K562 (cell line): ENCODE results near the gene SEC22C. TPM values are rescaled to one million over a fixed set of nuclear protein-coding genes. Genes with fewer than 3 reads are reported as not detected.
A peak's percentile ranks its signal among the peaks of the same experiment; 100 is the strongest.

ENCODE experiments used
- ASH1L ChIP-seq: fragments of 450-650 bp; IDR thresholded peaks from 2 replicates; pipeline ENCODE4 v1.6.1; 2018; ENCODE audit warnings: borderline replicate concordance, mild to moderate bottlenecking, low read depth; ENCODE audit not compliant: partially characterized antibody
- KDM2B ChIP-seq: fragments of 250-450 bp; sonication (Bioruptor Pico); IDR thresholded peaks from 2 replicates; pipeline ENCODE4 v1.8.0; 2021; ENCODE audit warnings: mild to moderate bottlenecking, moderate library complexity
- MXD1 ChIP-seq: fragments of 250-450 bp; sonication (Bioruptor Pico); IDR thresholded peaks from 2 replicates; pipeline ENCODE4 v1.8.0; 2021; ENCODE audit warnings: borderline replicate concordance, mild to moderate bottlenecking, moderate library complexity; ENCODE audit not compliant: poor library complexity, severe bottlenecking
- PML ChIP-seq: IDR thresholded peaks from 2 replicates; pipeline ENCODE4 v1.6.1; 2012; ENCODE audit warnings: low read length, inconsistent platforms
- SIN3B ChIP-seq: fragments of 450-650 bp; IDR thresholded peaks from 2 replicates; pipeline ENCODE4 v1.6.1; 2017; ENCODE audit warnings: low read depth, mild to moderate bottlenecking, moderate library complexity
- SMC3 ChIP-seq: conservative IDR thresholded peaks from 2 replicates; pipeline ENCODE4 v1.6.1; 2011; ENCODE audit warnings: low read depth, low read length, improper control_type of control experiment; ENCODE audit not compliant: insufficient read depth
- SNRNP70 ChIP-seq: fragments of 200-400 bp; formaldehyde crosslinking; optimal IDR thresholded peaks from 2 replicates; pipeline ENCODE3; 2017; ENCODE audit warnings: low read depth, low read length
- SP1 ChIP-seq: sonication (generic); formaldehyde crosslinking; IDR thresholded peaks from 2 replicates; pipeline ENCODE4 v1.8.1; 2022; ENCODE audit warnings: mild to moderate bottlenecking, missing genetic modification reagents
- SRSF7 ChIP-seq: fragments of 200-400 bp; formaldehyde crosslinking; optimal IDR thresholded peaks from 2 replicates; pipeline ENCODE3; 2017; ENCODE audit warnings: mild to moderate bottlenecking, low read depth, low read length
- TFAP4 ChIP-seq: sonication (generic); formaldehyde crosslinking; IDR thresholded peaks from 2 replicates; pipeline ENCODE4 v1.8.0; 2022; ENCODE audit warnings: missing genetic modification reagents, mild to moderate bottlenecking, moderate library complexity, borderline replicate concordance
- ZNF140 ChIP-seq: fragments of 250-450 bp; sonication (Bioruptor Pico); IDR thresholded peaks from 2 replicates; pipeline ENCODE4 v1.8.0; 2021; ENCODE audit warnings: moderate library complexity, mild to moderate bottlenecking, inconsistent platforms
- polyA plus RNA-seq, 8 experiments: library from polyadenylated mRNA; depleted of rRNA in 4 of 8; stranded (reverse) in 5 of 8; unstranded in 3 of 8; fragments of >200 nt; fragmentation: Nextera tagmentation in 2 of 8; fragmentation: Illumina TruSeq in 1 of 8; extraction: Ambion mirVana in 2 of 8; extraction: Trizol in 1 of 8; gene quantifications; 2 replicates each; pipeline versions ENCODE4 v1.2.1 to v1.2.3, GENCODE V29; 2011 to 2014; ENCODE audit warnings: inconsistent platforms in 1 of 8, missing spikeins in 1 of 8
- total RNA-seq, 7 experiments: library from RNA; depleted of rRNA in 6 of 7; stranded (reverse); fragments of >200 nt in 6 of 7; fragmentation: Illumina TruSeq in 2 of 7; extraction: Trizol in 2 of 7; gene quantifications; 2 replicates each; pipeline versions ENCODE4 v1.2.1 to v1.2.3, GENCODE V29; 2011 to 2021; ENCODE audit warnings: low replicate concordance in 1 of 7
- TF ChIP-seq, protein P1 (sequence below), 2 experiments: fragments of 450-650 bp; formaldehyde crosslinking in 1 of 2; IDR thresholded peaks; 2 replicates each; pipeline versions ENCODE4 v1.4.0 to v1.6.1; 2014 to 2020; ENCODE audit warnings: mild to moderate bottlenecking in 2 of 2, borderline replicate concordance in 1 of 2, low read depth in 1 of 2
- TF ChIP-seq, protein P2 (sequence below): fragments of 450-650 bp; IDR thresholded peaks from 2 replicates; pipeline ENCODE4 v1.6.1; 2018; ENCODE audit not compliant: partially characterized antibody

The SEC22C gene
- total and polyA plus RNA-seq, 9 of the 15 experiments (the other 6 are each of a cell fraction or from before 2014, with no cell fraction given) = 35.6 to 68.4 (median 50.7) TPM

- TF ChIP-seq, protein P1, sequence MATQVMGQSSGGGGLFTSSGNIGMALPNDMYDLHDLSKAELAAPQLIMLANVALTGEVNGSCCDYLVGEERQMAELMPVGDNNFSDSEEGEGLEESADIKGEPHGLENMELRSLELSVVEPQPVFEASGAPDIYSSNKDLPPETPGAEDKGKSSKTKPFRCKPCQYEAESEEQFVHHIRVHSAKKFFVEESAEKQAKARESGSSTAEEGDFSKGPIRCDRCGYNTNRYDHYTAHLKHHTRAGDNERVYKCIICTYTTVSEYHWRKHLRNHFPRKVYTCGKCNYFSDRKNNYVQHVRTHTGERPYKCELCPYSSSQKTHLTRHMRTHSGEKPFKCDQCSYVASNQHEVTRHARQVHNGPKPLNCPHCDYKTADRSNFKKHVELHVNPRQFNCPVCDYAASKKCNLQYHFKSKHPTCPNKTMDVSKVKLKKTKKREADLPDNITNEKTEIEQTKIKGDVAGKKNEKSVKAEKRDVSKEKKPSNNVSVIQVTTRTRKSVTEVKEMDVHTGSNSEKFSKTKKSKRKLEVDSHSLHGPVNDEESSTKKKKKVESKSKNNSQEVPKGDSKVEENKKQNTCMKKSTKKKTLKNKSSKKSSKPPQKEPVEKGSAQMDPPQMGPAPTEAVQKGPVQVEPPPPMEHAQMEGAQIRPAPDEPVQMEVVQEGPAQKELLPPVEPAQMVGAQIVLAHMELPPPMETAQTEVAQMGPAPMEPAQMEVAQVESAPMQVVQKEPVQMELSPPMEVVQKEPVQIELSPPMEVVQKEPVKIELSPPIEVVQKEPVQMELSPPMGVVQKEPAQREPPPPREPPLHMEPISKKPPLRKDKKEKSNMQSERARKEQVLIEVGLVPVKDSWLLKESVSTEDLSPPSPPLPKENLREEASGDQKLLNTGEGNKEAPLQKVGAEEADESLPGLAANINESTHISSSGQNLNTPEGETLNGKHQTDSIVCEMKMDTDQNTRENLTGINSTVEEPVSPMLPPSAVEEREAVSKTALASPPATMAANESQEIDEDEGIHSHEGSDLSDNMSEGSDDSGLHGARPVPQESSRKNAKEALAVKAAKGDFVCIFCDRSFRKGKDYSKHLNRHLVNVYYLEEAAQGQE (IDR thresholded peaks at IDR 0.05; ENCODE audit: borderline replicate concordance) = peak; percentile 59; the same call in 1 of the 2 replicates
- TF ChIP-seq, protein P1 (CRISPR knock-in tag; IDR thresholded peaks at IDR 0.05; ENCODE audit: low read depth) = no peak
- TF ChIP-seq KDM2B (CRISPR knock-in tag) (no peak), ASH1L (no peak), SRSF7 (no peak), SP1 (peak; percentile 69; the same call in 1 of the 2 replicates), ZNF140 (no peak), PML (no peak), SIN3B (no peak), TFAP4 (CRISPR knock-in tag) (peak; percentile 7; the same call in 1 of the 2 replicates), MXD1 (CRISPR knock-in tag) (no peak), SNRNP70 (no peak), SMC3 (peak; percentile 56; the same call in 1 of the 2 replicates)
- TF ChIP-seq, protein P2, sequence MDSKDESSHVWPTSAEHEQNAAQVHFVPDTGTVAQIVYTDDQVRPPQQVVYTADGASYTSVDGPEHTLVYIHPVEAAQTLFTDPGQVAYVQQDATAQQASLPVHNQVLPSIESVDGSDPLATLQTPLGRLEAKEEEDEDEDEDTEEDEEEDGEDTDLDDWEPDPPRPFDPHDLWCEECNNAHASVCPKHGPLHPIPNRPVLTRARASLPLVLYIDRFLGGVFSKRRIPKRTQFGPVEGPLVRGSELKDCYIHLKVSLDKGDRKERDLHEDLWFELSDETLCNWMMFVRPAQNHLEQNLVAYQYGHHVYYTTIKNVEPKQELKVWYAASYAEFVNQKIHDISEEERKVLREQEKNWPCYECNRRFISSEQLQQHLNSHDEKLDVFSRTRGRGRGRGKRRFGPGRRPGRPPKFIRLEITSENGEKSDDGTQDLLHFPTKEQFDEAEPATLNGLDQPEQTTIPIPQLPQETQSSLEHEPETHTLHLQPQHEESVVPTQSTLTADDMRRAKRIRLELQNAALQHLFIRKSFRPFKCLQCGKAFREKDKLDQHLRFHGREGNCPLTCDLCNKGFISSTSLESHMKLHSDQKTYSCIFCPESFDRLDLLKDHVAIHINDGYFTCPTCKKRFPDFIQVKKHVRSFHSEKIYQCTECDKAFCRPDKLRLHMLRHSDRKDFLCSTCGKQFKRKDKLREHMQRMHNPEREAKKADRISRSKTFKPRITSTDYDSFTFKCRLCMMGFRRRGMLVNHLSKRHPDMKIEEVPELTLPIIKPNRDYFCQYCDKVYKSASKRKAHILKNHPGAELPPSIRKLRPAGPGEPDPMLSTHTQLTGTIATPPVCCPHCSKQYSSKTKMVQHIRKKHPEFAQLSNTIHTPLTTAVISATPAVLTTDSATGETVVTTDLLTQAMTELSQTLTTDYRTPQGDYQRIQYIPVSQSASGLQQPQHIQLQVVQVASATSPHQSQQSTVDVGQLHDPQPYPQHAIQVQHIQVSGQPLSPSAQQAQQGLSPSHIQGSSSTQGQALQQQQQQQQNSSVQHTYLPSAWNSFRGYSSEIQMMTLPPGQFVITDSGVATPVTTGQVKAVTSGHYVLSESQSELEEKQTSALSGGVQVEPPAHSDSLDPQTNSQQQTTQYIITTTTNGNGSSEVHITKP = no peak
These were observed 79.9 kb downstream of the SEC22C start (continued) for GRCh38 chr3:42501681-42502428.
